Hepatocyte (in vitro differentiated cells): ENCODE measurements around the gene PRDM5. TPM values are rescaled to one million over a fixed set of nuclear protein-coding genes. Genes with fewer than 3 reads are reported as not detected.

Source experiments
- DNase-seq: peaks from one replicate; pipeline ENCODE4 v3.0.0-alpha.2; 2016; ENCODE audit warnings: low spot score
- H2AFZ ChIP-seq: fragments of 200-600 bp; sonication (generic); 2 replicates; pipeline ENCODE4 v1.6.0; 2016; ENCODE audit warnings: antibody characterized with exemption, mild to moderate bottlenecking
- H3K27ac ChIP-seq: fragments of 200-600 bp; sonication (generic); 2 replicates; pipeline ENCODE4 v1.5.1; 2016; ENCODE audit warnings: mild to moderate bottlenecking
- H3K27me3 ChIP-seq: fragments of 200-600 bp; sonication (generic); 2 replicates; pipeline ENCODE4 v1.6.1; 2016
- H3K36me3 ChIP-seq: fragments of 200-600 bp; sonication (generic); replicated peaks from 2 replicates; pipeline ENCODE4 v1.5.1; 2016; ENCODE audit warnings: low read depth; ENCODE audit not compliant: insufficient read depth
- H3K4me1 ChIP-seq: fragments of 200-600 bp; sonication (generic); 2 replicates; pipeline ENCODE4 v1.5.1; 2016; ENCODE audit warnings: mild to moderate bottlenecking, moderate library complexity; ENCODE audit not compliant: insufficient read depth
- H3K4me2 ChIP-seq: fragments of 200-600 bp; sonication (generic); 2 replicates; pipeline ENCODE4 v1.6.0; 2016
- H3K4me3 ChIP-seq: fragments of 200-600 bp; sonication (generic); 2 replicates; pipeline ENCODE4 v1.5.1; 2016; ENCODE audit warnings: mild to moderate bottlenecking
- H3K79me2 ChIP-seq: fragments of 200-600 bp; sonication (generic); 2 replicates; pipeline ENCODE4 v1.6.0; 2017; ENCODE audit warnings: mild to moderate bottlenecking
- H3K9me2 ChIP-seq: fragments of 200-600 bp; sonication (generic); replicated peaks from 2 replicates; pipeline ENCODE4 v1.6.0; 2017; ENCODE audit warnings: mild to moderate bottlenecking; ENCODE audit not compliant: insufficient read depth
- H3K9me3 ChIP-seq: fragments of 200-600 bp; sonication (generic); 2 replicates; pipeline ENCODE4 v1.5.1; 2016; ENCODE audit warnings: low read depth, mild to moderate bottlenecking
- H4K20me1 ChIP-seq: fragments of 200-600 bp; sonication (generic); 2 replicates; pipeline ENCODE4 v1.6.0; 2016; ENCODE audit warnings: mild to moderate bottlenecking; ENCODE audit not compliant: insufficient read depth, poor library complexity, severe bottlenecking
- EZH2 ChIP-seq: fragments of 200-600 bp; sonication (generic); IDR thresholded peaks from 2 replicates; pipeline ENCODE4 v1.6.1; 2016; ENCODE audit warnings: antibody characterized with exemption, mild to moderate bottlenecking, borderline replicate concordance
- EZH2phosphoT487 ChIP-seq: fragments of 200-600 bp; sonication (generic); IDR thresholded peaks from one replicate; pipeline ENCODE4 v1.6.1; 2018; ENCODE audit warnings: antibody characterized with exemption, mild to moderate bottlenecking, low read depth, moderate library complexity; ENCODE audit not compliant: unreplicated experiment, severe bottlenecking
- WGBS: methylation state at CpG from one replicate; pipeline ENCODE4 v1.1.6; 2016; ENCODE audit warnings: low lambda C conversion rate; ENCODE audit errors: missing lambda C conversion rate; 5-methylcytosine and 5-hydroxymethylcytosine counted together
- polyA plus RNA-seq: library from polyadenylated mRNA; unstranded; fragments of >200 nt; fragmentation: Nextera tagmentation; extraction: Ambion mirVana; gene quantifications from 2 replicates; pipeline ENCODE4 v1.2.1, GENCODE V29; 2016
- total RNA-seq: library from RNA; depleted of rRNA; stranded (reverse); fragments of >200 nt; gene quantifications from 2 replicates; pipeline ENCODE4 v1.2.3, GENCODE V29; 2014
- TF ChIP-seq, protein P1 (sequence below): fragments of 200-600 bp; sonication (generic); IDR thresholded peaks from 2 replicates; pipeline ENCODE4 v1.5.1; 2016; ENCODE audit warnings: antibody characterized with exemption, mild to moderate bottlenecking; ENCODE audit not compliant: poor library complexity

The PRDM5 gene
- total and polyA plus RNA-seq, 2 experiments from 2014 or later, result 4.2 to 21.2 TPM

- no peaks in the 10 kb centered on the region for H3K9me2 ChIP-seq
- no peaks in the 10 kb centered on the region for H4K20me1 ChIP-seq
- H3K79me2 ChIP-seq, result no peaks in the 10 kb centered on the region
- no peak overlapping the region for H3K27ac ChIP-seq
- H3K36me3 ChIP-seq, result no peaks in the 10 kb centered on the region
- no peak overlapping the region for H3K4me2 ChIP-seq
- peaks cover 3% of the 10 kb centered on the region for H3K4me1 ChIP-seq
- H2AFZ ChIP-seq, result no peak overlapping the region
- no peaks in the 10 kb centered on the region for H3K9me3 ChIP-seq
- TF ChIP-seq EZH2 (no peak), EZH2phosphoT487 (no peak)
- TF ChIP-seq, protein P1, sequence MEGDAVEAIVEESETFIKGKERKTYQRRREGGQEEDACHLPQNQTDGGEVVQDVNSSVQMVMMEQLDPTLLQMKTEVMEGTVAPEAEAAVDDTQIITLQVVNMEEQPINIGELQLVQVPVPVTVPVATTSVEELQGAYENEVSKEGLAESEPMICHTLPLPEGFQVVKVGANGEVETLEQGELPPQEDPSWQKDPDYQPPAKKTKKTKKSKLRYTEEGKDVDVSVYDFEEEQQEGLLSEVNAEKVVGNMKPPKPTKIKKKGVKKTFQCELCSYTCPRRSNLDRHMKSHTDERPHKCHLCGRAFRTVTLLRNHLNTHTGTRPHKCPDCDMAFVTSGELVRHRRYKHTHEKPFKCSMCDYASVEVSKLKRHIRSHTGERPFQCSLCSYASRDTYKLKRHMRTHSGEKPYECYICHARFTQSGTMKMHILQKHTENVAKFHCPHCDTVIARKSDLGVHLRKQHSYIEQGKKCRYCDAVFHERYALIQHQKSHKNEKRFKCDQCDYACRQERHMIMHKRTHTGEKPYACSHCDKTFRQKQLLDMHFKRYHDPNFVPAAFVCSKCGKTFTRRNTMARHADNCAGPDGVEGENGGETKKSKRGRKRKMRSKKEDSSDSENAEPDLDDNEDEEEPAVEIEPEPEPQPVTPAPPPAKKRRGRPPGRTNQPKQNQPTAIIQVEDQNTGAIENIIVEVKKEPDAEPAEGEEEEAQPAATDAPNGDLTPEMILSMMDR, result no peak
- H3K4me3 ChIP-seq, result no peak overlapping the region
- H3K27me3 ChIP-seq, result no peaks in the 10 kb centered on the region
- 97% methylated on average over 4 of the region's 4 CpGs for WGBS
- DNase-seq, result no peak
These were observed 47.4 kb downstream of the PRDM5 start for GRCh38 chr4:120874792-120875774.

DNA sequence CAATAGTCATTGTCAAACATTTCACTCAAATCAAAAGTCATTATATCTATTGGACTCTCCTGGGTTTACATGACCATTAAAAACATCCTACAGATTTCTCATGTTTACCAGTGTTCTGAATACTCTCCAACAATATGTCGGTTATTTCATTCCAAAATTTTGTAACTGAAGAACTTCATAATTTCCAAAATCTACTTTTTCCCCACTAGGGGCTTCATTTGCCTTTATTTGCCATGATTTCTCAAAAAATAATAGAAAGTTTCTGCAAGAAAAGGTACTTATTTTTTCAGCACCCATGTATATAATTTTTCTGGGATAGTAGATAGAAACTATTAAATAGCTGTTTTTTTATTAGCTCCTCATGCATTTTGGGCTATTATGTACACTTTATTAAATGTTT is 49.0 kb downstream of the PRDM5 start:
- no peak for DNase-seq
- Histone ChIP-seq H3K9me3 (no peaks in the 10 kb centered on the region), H3K79me2 (no peaks in the 10 kb centered on the region), H3K4me3 (no peak overlapping the region), H3K36me3 (no peaks in the 10 kb centered on the region), H4K20me1 (no peaks in the 10 kb centered on the region), H3K4me2 (no peak overlapping the region), H3K4me1 (peaks cover 8% of the 10 kb centered on the region), H3K9me2 (no peaks in the 10 kb centered on the region), H3K27me3 (no peaks in the 10 kb centered on the region), H3K27ac (no peak overlapping the region), H2AFZ (no peak overlapping the region)
- 97% methylated on average over 1 of the region's 1 CpG for WGBS
- TF ChIP-seq EZH2, result no peak
- TF ChIP-seq, protein P1, result peak; percentile 19

DNA sequence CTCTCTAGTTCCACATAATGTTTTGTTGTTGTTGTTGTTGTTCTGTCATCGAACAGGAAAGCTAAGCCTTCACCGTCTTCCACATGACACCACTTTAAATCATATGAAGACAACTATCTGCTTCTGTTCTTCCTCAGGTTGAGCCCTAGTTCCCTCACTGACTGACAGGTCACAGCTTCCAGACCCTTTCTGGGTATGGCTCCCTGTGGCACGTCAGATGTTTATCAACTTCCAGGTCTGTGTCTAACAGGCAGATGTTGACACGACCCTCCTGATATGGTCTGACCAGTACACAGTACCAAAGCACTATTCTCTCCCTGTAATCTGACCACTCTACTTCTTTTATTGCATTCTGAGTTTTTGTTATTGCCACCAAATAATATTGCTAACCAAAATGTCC is 51.4 kb downstream of the PRDM5 start:
- Histone ChIP-seq H3K4me3 (no peak overlapping the region), H3K4me1 (peaks cover 8% of the 10 kb centered on the region), H3K9me3 (no peaks in the 10 kb centered on the region), H3K27ac (no peak overlapping the region), H2AFZ (no peak overlapping the region), H3K4me2 (no peak overlapping the region), H3K9me2 (no peaks in the 10 kb centered on the region), H4K20me1 (no peaks in the 10 kb centered on the region), H3K79me2 (no peaks in the 10 kb centered on the region), H3K36me3 (no peaks in the 10 kb centered on the region), H3K27me3 (no peaks in the 10 kb centered on the region)
- TF ChIP-seq EZH2 (no peak), EZH2phosphoT487 (no peak)
- TF ChIP-seq, protein P1, result no peak
- DNase-seq, result no peak
- WGBS, result 65% methylated on average over 4 of the region's 4 CpGs
